HG02973 (cell line): ENCODE results near the gene TMEM127.
A peak's percentile ranks its signal among the peaks of the same experiment; 100 is the strongest.
"Not testable (repeated sequence)": the region's sequence is repeated elsewhere in the genome, so short reads cannot be mapped to it uniquely, and the experiment has no call there.

ENCODE experiments used
- ATAC-seq: cut with Tn5 transposase; IDR thresholded peaks from one replicate; pipeline ENCODE4 v1.9.1; 2021; ENCODE audit warnings: moderate library complexity; ENCODE audit not compliant: unreplicated experiment

TMEM127 gene

GRCh38 chr2:96243843-96244242 lies 22.0 kb downstream of the TMEM127 start:
- ATAC-seq: no peak

DNA sequence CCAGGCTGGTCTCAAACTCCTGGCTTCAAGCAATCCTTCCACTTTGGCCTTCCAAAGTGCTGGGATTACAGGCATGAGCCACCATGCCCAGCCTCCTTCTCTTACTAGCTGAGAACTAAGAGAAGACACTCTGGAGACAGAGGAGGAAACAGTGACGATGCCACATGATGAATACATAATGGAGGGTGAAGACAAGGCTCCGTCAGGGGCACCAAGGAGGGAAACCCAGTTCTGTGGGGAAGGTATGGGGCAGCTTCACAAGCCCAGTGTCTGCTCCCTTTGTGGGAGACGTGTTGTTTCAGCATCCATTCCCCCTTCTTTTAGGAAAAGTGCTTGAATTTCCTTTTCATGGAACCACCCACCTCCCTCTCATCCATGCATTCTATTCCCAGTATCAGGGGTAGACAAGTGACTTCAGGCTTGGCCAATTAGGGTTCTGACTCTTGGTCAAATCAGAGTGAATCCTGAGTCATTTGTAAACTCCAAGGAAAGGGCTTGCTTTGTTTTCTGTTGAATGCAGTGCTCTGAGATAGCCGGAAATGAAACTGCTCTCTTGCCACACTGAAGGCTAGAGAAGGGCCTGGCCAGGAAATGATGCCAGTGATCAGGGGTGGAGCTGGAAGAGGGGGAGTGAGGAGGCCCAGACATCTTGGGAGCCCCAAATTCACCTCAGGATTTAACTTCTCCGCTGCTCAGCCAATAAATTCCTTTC lies 23.7 kb downstream of the TMEM127 start:
- ATAC-seq: peak; percentile 82

GRCh38 chr2:96241227-96241626 lies 24.6 kb downstream of the TMEM127 start:
- no peak for ATAC-seq

DNA sequence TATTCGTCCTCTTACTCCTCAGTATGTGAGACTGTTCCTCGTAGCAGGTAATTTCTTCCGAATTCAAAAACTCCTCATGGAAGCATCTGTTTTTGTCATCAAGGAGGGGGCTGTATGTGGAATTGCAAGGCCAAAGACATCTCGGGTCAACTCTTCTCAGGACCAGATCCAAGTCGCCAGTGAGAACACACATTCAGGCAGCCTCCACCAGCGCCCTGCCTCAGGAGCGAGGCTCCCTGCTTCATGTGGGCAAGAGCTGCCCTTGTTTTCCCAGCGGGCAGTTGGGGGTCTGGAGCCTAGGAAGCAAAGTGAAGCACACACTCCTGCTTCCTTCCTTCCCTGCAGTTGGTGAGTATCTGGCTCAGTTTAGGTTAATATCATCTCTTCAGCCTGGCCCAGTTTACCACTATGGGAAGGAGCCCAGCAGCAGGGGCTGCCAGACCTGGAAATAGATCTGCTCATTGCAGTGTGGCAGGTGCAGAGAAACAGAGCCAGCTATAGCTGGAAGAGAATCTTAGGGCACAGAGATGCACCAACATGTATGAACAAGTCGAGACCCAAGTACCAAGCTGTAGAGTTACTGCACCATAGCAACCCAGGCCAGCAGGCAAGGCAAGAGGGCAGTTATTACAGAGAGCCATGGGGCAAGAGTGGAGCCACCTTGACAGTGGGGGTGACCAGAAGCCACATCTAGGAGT lies 25.3 kb downstream of the TMEM127 start:
- ATAC-seq: no peak

DNA sequence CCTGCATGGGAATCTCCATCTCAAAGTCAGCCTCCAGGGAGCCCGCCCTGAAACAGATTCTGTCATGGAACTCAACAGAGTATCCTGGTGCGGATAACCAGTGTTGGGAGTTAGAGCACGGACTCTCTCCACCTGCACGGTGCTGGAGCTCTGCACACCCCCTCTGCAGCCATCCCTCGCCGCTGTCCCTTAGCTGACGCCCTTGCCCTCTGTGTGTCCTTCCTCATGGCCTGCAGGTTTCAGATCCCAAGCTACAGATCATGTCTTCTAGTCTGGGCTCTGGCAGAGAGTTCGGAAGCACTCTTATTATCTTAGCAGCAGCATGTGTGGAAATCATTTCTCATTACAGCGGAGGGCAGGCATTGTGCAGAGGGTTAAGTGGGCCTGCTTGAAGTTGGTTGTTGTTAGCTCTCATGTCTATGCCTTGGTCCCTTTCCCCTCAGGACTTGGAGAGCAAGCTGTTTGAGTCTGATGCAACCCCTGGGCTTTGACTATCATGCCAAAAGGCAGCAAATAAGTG lies 26.0 kb downstream of the TMEM127 start:
- ATAC-seq: no peak

- no peak for ATAC-seq
Measured at GRCh38 chr2:96239091-96239490, 26.7 kb downstream of the TMEM127 start.

DNA sequence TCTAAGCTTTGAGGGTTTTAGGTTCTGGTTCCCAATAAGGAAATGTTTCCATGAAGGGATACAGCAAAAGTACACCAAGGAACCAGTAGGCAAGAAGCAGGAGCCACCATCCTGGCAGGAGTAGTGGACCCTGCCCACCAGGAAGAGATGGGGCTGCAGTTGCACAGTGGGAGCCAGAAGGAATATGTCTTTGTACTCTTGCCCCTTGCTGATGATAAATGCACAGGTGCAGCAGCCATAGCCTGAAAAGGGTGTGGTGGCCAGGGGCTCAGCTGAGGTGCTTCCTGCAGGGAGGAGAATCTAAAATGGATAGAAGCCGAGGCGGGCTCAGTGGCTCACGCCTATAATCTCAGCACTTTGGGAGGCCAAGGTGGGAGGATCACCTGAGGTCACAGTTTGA lies 27.5 kb downstream of the TMEM127 start:
- no peak for ATAC-seq

- ATAC-seq: no peak
Measured at GRCh38 chr2:96236882-96237281, 28.9 kb downstream of the TMEM127 start.

DNA sequence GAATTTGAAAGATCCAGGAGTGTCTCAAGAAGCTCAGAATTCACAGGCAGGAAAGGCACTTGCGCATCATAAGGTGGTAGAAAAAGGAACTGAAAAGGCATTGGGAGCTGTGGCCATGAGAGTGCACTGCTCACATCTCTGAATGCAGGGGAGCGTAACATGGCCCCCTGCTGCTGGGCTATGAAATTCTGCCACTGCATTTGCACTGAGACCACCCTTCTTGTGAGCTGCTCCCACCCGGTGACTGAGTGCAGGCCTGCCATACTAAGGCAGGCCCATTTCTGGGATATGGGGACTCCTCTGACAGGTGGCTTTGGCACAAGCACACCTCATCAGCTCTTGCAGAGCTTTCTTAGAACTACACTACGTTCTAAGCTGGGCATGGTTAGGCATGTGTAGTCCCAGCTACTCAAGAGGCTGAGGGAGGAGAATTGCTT lies 31.9 kb downstream of the TMEM127 start:
- ATAC-seq: peak; percentile 84

GRCh38 chr2:96233436-96233835 lies 32.4 kb downstream of the TMEM127 start:
- ATAC-seq: no peak

GRCh38 chr2:96231316-96231715 lies 34.5 kb downstream of the TMEM127 start:
- no peak for ATAC-seq

DNA sequence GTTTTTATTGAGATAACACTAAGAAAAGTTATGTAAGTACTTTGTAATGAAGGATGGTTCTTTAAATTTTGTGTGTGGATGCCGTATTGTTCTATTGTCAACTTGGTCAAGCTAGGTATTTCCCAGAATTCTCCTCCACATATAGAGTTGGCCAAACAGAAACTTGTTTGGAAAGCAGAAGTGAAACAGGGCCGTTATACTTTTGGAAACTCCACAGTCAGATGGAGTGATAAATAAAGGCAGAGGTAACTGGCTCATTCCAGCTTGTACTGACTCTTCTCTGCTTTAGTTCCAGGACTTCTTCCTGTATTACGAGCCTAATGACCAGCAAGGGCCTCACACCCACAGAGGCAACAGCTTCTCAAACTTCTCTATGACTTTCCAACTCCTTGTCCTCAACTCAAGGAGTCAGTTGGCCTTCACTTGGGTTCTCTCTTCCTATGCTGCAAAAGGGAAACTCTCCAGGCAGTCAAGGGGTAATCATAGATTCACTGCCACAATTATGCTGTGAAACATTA lies 40.7 kb downstream of the TMEM127 start:
- peak; percentile 89 for ATAC-seq

DNA sequence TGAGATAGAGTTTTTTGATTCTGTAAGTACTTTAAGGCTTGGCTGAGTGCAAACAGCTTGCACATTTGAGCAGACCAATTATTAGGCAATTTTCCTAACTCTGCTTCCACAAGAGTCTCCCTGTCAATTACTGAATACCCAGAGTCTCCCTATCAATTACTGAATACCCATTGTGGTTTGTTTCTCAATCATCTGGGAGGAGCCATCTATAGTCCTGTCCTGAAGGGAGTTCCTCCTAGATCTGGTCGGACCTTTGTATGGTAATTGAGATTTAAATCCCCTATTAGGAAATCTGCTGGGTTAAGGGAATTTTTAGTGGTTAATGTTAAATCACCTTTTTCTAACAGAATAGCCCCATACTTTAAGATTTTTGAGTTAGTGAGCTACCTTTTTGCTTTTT lies 44.7 kb downstream of the TMEM127 start:
- not testable (repeated sequence) for ATAC-seq

GRCh38 chr2:96219959-96220358 lies 45.8 kb downstream of the TMEM127 start:
- ATAC-seq: not testable (repeated sequence)

- no peak for ATAC-seq
Measured at GRCh38 chr2:96218508-96219131, 47.2 kb downstream of the TMEM127 start.

GRCh38 chr2:96214554-96214953 lies 51.2 kb downstream of the TMEM127 start:
- ATAC-seq: no peak

GRCh38 chr2:96213379-96213778 lies 52.4 kb downstream of the TMEM127 start:
- ATAC-seq: no peak

GRCh38 chr2:96212339-96212738 lies 53.5 kb downstream of the TMEM127 start:
- ATAC-seq: no peak

DNA sequence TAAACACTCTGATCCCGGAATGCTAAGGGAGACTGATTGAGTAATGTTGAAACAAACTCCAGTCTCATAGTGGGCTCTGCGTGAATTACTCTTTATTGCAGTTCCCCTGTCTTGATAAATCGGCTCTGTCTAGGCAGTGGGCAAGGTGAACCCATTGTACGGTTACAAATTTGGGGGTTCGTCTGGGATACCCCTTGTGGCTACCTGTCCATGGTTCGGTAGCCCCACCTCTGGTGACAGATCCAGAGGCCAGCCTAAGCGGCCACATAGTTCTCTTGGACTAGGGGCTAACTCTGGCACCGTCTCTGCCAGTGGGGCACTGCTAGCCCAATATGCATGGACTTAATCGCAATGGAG lies 56.1 kb downstream of the TMEM127 start:
- no peak for ATAC-seq

DNA sequence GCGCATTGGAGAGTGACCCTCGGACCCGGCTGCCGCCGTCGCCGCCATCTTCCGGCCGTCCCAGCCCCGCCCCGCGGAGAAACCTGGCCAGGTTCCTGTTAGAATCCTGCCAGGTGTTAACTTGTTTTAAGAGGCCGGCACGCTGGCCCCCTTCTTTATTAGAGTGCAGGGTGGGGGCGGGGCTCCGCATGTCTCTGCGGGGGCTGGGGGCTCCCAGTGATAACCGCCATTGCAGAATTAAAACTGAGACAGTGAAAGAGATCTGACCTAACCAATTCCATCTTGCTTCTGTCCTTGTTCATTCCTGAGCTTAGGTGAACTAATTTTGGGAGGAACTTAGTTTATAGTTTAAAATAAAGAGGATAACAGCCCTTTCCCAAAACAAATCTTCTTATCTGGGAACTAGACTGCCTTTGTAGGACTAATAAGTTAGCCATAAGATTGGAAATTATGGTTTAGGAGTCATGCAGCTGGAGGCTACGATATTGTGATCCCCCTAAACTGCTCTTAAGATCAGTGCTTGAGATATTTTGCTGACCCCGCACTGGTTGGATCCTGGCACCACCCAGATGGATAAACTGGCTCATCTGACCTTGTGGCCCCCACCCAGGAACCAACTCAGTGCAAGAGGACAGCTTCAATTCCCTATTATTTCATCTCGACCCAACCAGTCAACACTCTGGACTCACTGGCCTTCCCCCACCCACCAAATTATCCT lies 56.6 kb downstream of the TMEM127 start:
- no peak for ATAC-seq
